ENCODE results near the gene DYNC1LI2.

DNA sequence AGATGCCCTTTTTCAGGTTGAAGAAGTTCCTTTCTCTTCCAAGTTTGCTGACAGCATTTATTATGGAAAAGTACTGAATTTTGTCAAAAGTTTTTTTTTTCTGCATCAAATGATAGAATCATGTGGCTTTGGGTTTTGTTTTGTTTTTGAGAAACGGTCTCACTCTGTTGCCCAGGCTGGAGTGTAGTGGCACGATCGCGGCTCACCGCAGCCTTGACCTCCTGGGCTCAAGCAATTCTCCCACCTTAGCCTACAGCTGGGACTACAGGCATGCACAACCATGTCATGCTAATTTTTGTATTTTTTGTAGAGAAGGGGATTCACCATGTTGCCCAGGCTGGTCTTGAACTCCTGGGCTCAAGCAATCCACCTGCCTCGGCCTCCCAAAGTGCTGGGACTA is 62.1 kb downstream of the DYNC1LI2 start:
- TF ChIP-seq, protein P1, sequence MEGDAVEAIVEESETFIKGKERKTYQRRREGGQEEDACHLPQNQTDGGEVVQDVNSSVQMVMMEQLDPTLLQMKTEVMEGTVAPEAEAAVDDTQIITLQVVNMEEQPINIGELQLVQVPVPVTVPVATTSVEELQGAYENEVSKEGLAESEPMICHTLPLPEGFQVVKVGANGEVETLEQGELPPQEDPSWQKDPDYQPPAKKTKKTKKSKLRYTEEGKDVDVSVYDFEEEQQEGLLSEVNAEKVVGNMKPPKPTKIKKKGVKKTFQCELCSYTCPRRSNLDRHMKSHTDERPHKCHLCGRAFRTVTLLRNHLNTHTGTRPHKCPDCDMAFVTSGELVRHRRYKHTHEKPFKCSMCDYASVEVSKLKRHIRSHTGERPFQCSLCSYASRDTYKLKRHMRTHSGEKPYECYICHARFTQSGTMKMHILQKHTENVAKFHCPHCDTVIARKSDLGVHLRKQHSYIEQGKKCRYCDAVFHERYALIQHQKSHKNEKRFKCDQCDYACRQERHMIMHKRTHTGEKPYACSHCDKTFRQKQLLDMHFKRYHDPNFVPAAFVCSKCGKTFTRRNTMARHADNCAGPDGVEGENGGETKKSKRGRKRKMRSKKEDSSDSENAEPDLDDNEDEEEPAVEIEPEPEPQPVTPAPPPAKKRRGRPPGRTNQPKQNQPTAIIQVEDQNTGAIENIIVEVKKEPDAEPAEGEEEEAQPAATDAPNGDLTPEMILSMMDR (IDR thresholded peaks at IDR 0.05) = no peak
- no peak for TF ChIP-seq POLR2A (IDR thresholded peaks at IDR 0.05)
